ENCODE data around the gene SDF4.

GRCh38 chr1:1264868-1265272, 33.1 kb upstream of the SDF4 start:
- no peak for TF ChIP-seq POLR2A (IDR thresholded peaks at IDR 0.05)
- TF ChIP-seq, protein P1, sequence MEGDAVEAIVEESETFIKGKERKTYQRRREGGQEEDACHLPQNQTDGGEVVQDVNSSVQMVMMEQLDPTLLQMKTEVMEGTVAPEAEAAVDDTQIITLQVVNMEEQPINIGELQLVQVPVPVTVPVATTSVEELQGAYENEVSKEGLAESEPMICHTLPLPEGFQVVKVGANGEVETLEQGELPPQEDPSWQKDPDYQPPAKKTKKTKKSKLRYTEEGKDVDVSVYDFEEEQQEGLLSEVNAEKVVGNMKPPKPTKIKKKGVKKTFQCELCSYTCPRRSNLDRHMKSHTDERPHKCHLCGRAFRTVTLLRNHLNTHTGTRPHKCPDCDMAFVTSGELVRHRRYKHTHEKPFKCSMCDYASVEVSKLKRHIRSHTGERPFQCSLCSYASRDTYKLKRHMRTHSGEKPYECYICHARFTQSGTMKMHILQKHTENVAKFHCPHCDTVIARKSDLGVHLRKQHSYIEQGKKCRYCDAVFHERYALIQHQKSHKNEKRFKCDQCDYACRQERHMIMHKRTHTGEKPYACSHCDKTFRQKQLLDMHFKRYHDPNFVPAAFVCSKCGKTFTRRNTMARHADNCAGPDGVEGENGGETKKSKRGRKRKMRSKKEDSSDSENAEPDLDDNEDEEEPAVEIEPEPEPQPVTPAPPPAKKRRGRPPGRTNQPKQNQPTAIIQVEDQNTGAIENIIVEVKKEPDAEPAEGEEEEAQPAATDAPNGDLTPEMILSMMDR (IDR thresholded peaks at IDR 0.05) = no peak

Measured in vagina (tissue), 2 donors.